HepG2 (cell line): ENCODE measurements around the gene PPP1R13B. TPM values are rescaled to one million over a fixed set of nuclear protein-coding genes. Genes with fewer than 3 reads are reported as not detected.

Experiments used
- ATAC-seq: fragments of 200-7000 bp; cut with Tn5 transposase; 3 replicates; pipeline ENCODE4 v1.9.1; 2020; ENCODE audit warnings: mild to moderate bottlenecking, moderate library complexity
- BruUV-seq: library from RNA; stranded (reverse); fragments of 400-500 nt; replicated peaks from 2 replicates; lab custom pipeline; 2021; lab: Mats Ljungman, UMichigan
- CTCF ChIA-PET: fragments of 300-600 bp; formaldehyde crosslinking; extraction: SDS; loops from one replicate; lab custom pipeline; 2021; ENCODE audit warnings: low total read pairs, inconsistent platforms, low intra/inter-chr PET ratio; lab: Yijun Ruan, JAX
- POLR2A ChIA-PET: fragments of 350-600 bp; sonication (Branson Sonifier 250); formaldehyde crosslinking; loops from one replicate; lab custom pipeline; 2020; ENCODE audit warnings: antibody characterized with exemption, inconsistent platforms; lab: Yijun Ruan, JAX
- DNase-seq: peaks from one replicate; pipeline ENCODE4 v3.0.0-alpha.2; 2015; ENCODE audit warnings: low spot score
- FAIRE-seq: peaks from 3 replicates; lab custom pipeline; 2011; peaks lifted over from hg19 to GRCh38; lab: Jason Lieb, UNC
- H2AFZ ChIP-seq: one replicate; pipeline ENCODE4 v1.6.1; 2011; ENCODE audit warnings: low read length, inconsistent platforms
- H3K27ac ChIP-seq: fragments of 300-600 bp; 3 replicates; pipeline ENCODE4 v1.8.0; 2011; ENCODE audit warnings: mixed run types, mild to moderate bottlenecking, mixed read lengths, low read length, inconsistent platforms; ENCODE audit not compliant: insufficient read depth; ENCODE audit errors: extremely low read length
- H3K27me3 ChIP-seq, 2 experiments: fragments of 200-600 bp in 1 of 2; 2 replicates in 1 of 2; 3 replicates in 1 of 2; pipeline versions ENCODE4 v1.6.0 to v1.8.0; 2011; ENCODE audit warnings: low read length in 2 of 2, mild to moderate bottlenecking in 2 of 2, moderate library complexity in 2 of 2, inconsistent platforms in 1 of 2; ENCODE audit not compliant: insufficient read depth in 2 of 2, control insufficient read depth in 1 of 2
- H3K36me3 ChIP-seq, 2 experiments: fragments of 200-600 bp in 1 of 2; replicated peaks in 1 of 2; 2 replicates in 1 of 2; 3 replicates in 1 of 2; pipeline versions ENCODE4 v1.5.1 to v1.8.0; 2011; ENCODE audit warnings: low read length in 2 of 2, inconsistent platforms in 1 of 2; ENCODE audit not compliant: insufficient read depth in 2 of 2, control insufficient read depth in 1 of 2
- H3K4me1 ChIP-seq: 2 replicates; pipeline ENCODE4 v1.5.1; 2012; ENCODE audit warnings: low read length, inconsistent platforms; ENCODE audit not compliant: insufficient read depth
- H3K4me2 ChIP-seq: 2 replicates; pipeline ENCODE4 v1.6.0; 2011; ENCODE audit warnings: low read depth, low read length, inconsistent platforms
- H3K4me3 ChIP-seq, 3 experiments: fragments of 200-600 bp in 1 of 3; sonication (generic), shearing (Covaris generic) in 1 of 3; replicated peaks in 1 of 3; 2 replicates each; pipeline ENCODE4 v1.5.1; 2011 to 2016; ENCODE audit warnings: low read length in 3 of 3, inconsistent platforms in 2 of 3, low read depth in 2 of 3, mild to moderate bottlenecking in 2 of 3, control low read depth in 1 of 3, mixed read lengths in 1 of 3; ENCODE audit not compliant: insufficient read depth in 1 of 3
- H3K79me2 ChIP-seq: one replicate; pipeline ENCODE4 v1.6.1; 2011; ENCODE audit warnings: low read length, inconsistent platforms; ENCODE audit not compliant: insufficient read depth
- H3K9ac ChIP-seq: 2 replicates; pipeline ENCODE4 v1.6.0; 2011; ENCODE audit warnings: mild to moderate bottlenecking, low read depth, low read length, inconsistent platforms; ENCODE audit not compliant: insufficient read depth
- H3K9me3 ChIP-seq: 2 replicates; pipeline ENCODE4 v1.5.1; 2012; ENCODE audit warnings: mild to moderate bottlenecking, low read length
- H4K20me1 ChIP-seq: 2 replicates; pipeline ENCODE4 v1.6.0; 2011; ENCODE audit warnings: inconsistent platforms, mild to moderate bottlenecking, low read length, moderate library complexity; ENCODE audit not compliant: insufficient read depth
- ATF7 ChIP-seq, 2 experiments: fragments of 450-650 bp in 1 of 2; sonication (generic) in 1 of 2; formaldehyde crosslinking in 1 of 2; IDR thresholded peaks; 2 replicates each; pipeline versions ENCODE4 v1.4.0 to v1.6.1; 2016 to 2020; ENCODE audit warnings: antibody characterized with exemption in 1 of 2, mild to moderate bottlenecking in 1 of 2, missing genetic modification reagents in 1 of 2
- GTF3A ChIP-seq: sonication (generic); formaldehyde crosslinking; conservative IDR thresholded peaks from 2 replicates; pipeline ENCODE4 v1.4.0; 2020; ENCODE audit warnings: mild to moderate bottlenecking, missing genetic modification reagents
- IRF2 ChIP-seq: IDR thresholded peaks from 2 replicates; pipeline ENCODE4 v1.6.1; 2018; ENCODE audit warnings: missing genetic modification reagents, missing compliant biosample characterization
- ZFP62 ChIP-seq: sonication (generic); formaldehyde crosslinking; IDR thresholded peaks from 2 replicates; pipeline ENCODE4 v1.4.0; 2020; ENCODE audit warnings: missing genetic modification reagents
- ZNF143 ChIP-seq: sonication (generic); formaldehyde crosslinking; IDR thresholded peaks from 2 replicates; pipeline ENCODE4 v1.4.0; 2020; ENCODE audit warnings: missing genetic modification reagents
- ZNF749 ChIP-seq: sonication (generic); formaldehyde crosslinking; IDR thresholded peaks from 2 replicates; pipeline ENCODE4 v1.8.0; 2022; ENCODE audit warnings: mild to moderate bottlenecking, missing genetic modification reagents, moderate library complexity, borderline replicate concordance
- whole genome bisulfite sequencing: methylation state at CpG from one replicate; pipeline ENCODE4 v1.1.6; 2017; ENCODE audit warnings: low lambda C conversion rate; 5-methylcytosine and 5-hydroxymethylcytosine counted together
- in situ Hi-C: cut with HindIII; loops from 2 replicates; pipeline ENCODE4 v1.10.0; 2017; ENCODE audit warnings: low pct_unique_long_range_greater_than_20kb; ENCODE audit not compliant: extremely low pct_ligation_motif_present
- intact Hi-C: fragments of 100-400 bp; cut with micrococcal nuclease; formaldehyde crosslinking; loops from one replicate; pipeline ENCODE4 v1.10.0; 2022; ENCODE audit not compliant: unreplicated experiment
- polyA plus RNA-seq, 8 experiments: library from polyadenylated mRNA; depleted of rRNA in 3 of 8; stranded (reverse) in 7 of 8; unstranded in 1 of 8; fragments of >200 nt; fragmentation: Illumina TruSeq in 4 of 8; extraction: Trizol in 4 of 8; gene quantifications; 2 replicates each; pipeline versions ENCODE4 v1.2.1 to v1.2.3, GENCODE V29; 2011 to 2016; ENCODE audit warnings: low read depth in 4 of 8, missing spikeins in 1 of 8, mixed read lengths in 1 of 8; ENCODE audit not compliant: insufficient read depth in 1 of 8
- total RNA-seq, 5 experiments: library from RNA; depleted of rRNA; stranded (reverse); fragments of >200 nt; fragmentation: Illumina TruSeq; extraction: Trizol; gene quantifications; 2 replicates each; pipeline ENCODE4 v1.2.3, GENCODE V29; 2016; ENCODE audit warnings: low read depth in 1 of 5

PPP1R13B gene
- total and polyA plus RNA-seq, 2 of the 13 experiments (the other 11 are each of a cell fraction or from before 2014, with no cell fraction given): 4.6 to 9.4 TPM

DNA sequence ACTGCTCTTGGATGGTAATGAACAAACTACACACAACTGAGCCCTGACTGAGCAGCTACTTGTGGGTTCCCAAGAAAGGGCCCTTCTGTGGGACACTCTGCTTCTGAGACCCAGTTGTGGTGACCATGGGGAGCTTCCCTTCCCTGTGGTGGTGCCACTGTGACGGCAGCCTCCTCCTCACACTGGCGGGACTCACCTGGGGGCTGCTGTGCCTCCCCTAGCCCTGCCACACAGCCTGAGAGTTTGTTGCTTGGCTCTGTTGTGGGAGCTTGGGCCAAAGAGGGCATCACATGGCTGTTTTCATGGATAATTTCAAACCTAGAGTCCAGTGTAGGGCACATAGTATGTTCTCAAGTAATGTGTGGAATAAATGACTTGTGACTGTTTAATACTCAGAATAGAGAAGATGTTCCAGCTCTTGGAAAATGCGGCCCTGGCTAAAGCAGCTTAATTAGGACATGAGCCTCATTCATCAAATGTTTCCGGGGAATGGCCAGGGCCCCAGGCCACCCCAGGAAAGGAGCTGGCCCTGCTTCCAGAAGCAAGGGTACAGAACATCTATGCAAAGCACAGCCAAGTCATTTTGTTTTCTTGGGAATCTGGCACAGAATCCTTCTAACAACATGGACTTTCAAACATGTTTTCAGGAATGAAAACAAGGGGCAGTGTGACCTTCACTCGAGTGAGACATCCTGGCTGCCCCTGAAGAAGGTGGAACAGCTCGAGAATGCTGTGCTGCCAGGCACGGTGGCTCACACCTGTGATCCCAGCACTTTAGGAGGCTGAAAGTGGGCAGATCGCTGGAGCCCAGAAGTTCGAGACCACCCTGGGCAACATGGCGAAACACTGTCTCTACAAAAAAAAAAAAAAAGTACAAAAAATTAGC is 110.6 kb downstream of the PPP1R13B start:
- FAIRE-seq (no peak), DNase-seq (no peak), ATAC-seq (no peak)
- Histone ChIP-seq H3K27me3 (no peaks in the 10 kb centered on the region), H3K36me3 (peaks cover 12 to 30% of the 10 kb centered on the region in 2 experiments; a peak in 4 of 5 replicates), H3K79me2 (no peaks in the 10 kb centered on the region), H3K9ac (no peak overlapping the region), H3K27ac (no peak overlapping the region), H3K4me2 (no peak overlapping the region), H3K4me1 (0 out of 2 replicates have a peak, but pooled peaks cover 10% of the 10 kb centered on the region), H2AFZ (no peak overlapping the region), H3K9me3 (no peaks in the 10 kb centered on the region), H4K20me1 (no peaks in the 10 kb centered on the region), H3K4me3 (no peak overlapping the region)
- in situ Hi-C loops: no loop called here
- no TSS peak for BruUV-seq
- ChIA-PET CTCF (no interaction called here), POLR2A (no interaction called here)
- TF ChIP-seq ATF7 (IDR thresholded peaks at IDR 0.05) (no peak), ATF7 (CRISPR knock-in tag; IDR thresholded peaks at IDR 0.05) (no peak), ZNF143 (no peak), IRF2 (CRISPR knock-in tag) (no peak), GTF3A (CRISPR knock-in tag) (no peak), ZFP62 (no peak), ZNF749 (CRISPR knock-in tag) (no peak)
- intact Hi-C loops: no loop called here
- WGBS: 90% methylated on average over 8 of the region's 10 CpGs
